Small intestine (tissue), 4 donors: ENCODE measurements around the gene COL5A3. TPM values are rescaled to one million over a fixed set of nuclear protein-coding genes. Genes with fewer than 3 reads are reported as not detected.

Source experiments
- polyA plus RNA-seq, 4 donors: library from polyadenylated mRNA; stranded (reverse) in 3 of 4; unstranded in 1 of 4; fragments of 200-250 nt in 3 of 4; fragments of 120-200 nt in 1 of 4; gene quantifications; one replicate each; pipeline versions ENCODE4 v1.2.1 to v1.2.3, GENCODE V29; 2013
- donor health status: healthy with polysubstance abuse.
- donor health status: Bipolar disorder and iron deficiency.
- donor health status: healthy.

The COL5A3 gene
- polyA plus RNA-seq, 4 donors: 0.54 to 6.1 (median 1.5) TPM

Other genes starting within 250 kb of the COL5A3 start
- 10 to 100 TPM in 1 of 4 donors, 1 to 10 TPM in 3; 2.2 to 16.7 (median 2.8) TPM for gene ZNF846, start 241.8 kb downstream of the COL5A3 start, polyA plus RNA-seq
- 10 to 100 TPM; 17.1 to 39.4 (median 31.7) TPM for gene FBXL12, start 191.4 kb downstream of the COL5A3 start, polyA plus RNA-seq
- 1,000 to 10,000 TPM in 1 of 4 donors, 100 to 1,000 TPM in 3; 282 to 1,357 (median 757) TPM for gene UBL5, start 182.6 kb downstream of the COL5A3 start, polyA plus RNA-seq
- gene PIN1, start 175.2 kb downstream of the COL5A3 start, polyA plus RNA-seq: 100 to 1,000 TPM in 1 of 4 donors, 10 to 100 TPM in 3; 42.5 to 109 (median 82.5) TPM
- 1 to 10 TPM in 2 of 4 donors, under 1 TPM in 2; 0.45 to 8.4 (median 1.9) TPM for gene OLFM2, start 74.0 kb downstream of the COL5A3 start, polyA plus RNA-seq
- gene RDH8, start 3.0 kb upstream of the COL5A3 start, polyA plus RNA-seq: not detected
- gene SHFL, start 75.8 kb upstream of the COL5A3 start, polyA plus RNA-seq: 10 to 100 TPM; 32.5 to 60.8 (median 37.0) TPM
- 1 to 10 TPM in 1 of 4 donors, under 1 TPM in 3; 0.45 to 8.7 (median 0.63) TPM for gene ANGPTL6, start 92.2 kb upstream of the COL5A3 start, polyA plus RNA-seq
- gene PPAN, start 95.9 kb upstream of the COL5A3 start, polyA plus RNA-seq: 10 to 100 TPM; 26.2 to 48.3 (median 35.3) TPM
- gene P2RY11, start 101.2 kb upstream of the COL5A3 start, polyA plus RNA-seq: 10 to 100 TPM in 2 of 4 donors, 1 to 10 TPM in 2; 3.8 to 14.6 (median 9.9) TPM
- 100 to 1,000 TPM; 138 to 218 (median 213) TPM for gene EIF3G, start 109.4 kb upstream of the COL5A3 start, polyA plus RNA-seq
- 10 to 100 TPM in 3 of 4 donors, 1 to 10 TPM in 1; 10.0 to 44.8 (median 22.9) TPM for gene DNMT1, start 184.4 kb upstream of the COL5A3 start, polyA plus RNA-seq
- gene S1PR2, start 220.8 kb upstream of the COL5A3 start, polyA plus RNA-seq: 1 to 10 TPM in 2 of 4 donors, under 1 TPM in 1, not detected in 1; 0.81 to 4.3 (median 3.2) TPM
- 10 to 100 TPM; 35.0 to 85.8 (median 48.0) TPM for gene MRPL4, start 241.7 kb upstream of the COL5A3 start, polyA plus RNA-seq